RPMI7951 (cell line): ENCODE data around the gene MTG1. TPM values are rescaled to one million over a fixed set of nuclear protein-coding genes. Genes with fewer than 3 reads are reported as not detected.
"Not testable (repeated sequence)": the region's sequence is repeated elsewhere in the genome, so short reads cannot be mapped to it uniquely, and the experiment has no call there.

Experiments used
- DNase-seq: peaks from one replicate; pipeline ENCODE4 v3.0.0-alpha.2; 2012; ENCODE audit warnings: low read depth
- total RNA-seq: library from RNA; depleted of rRNA; stranded (reverse); fragments of >200 nt; shearing (Covaris generic); gene quantifications from 2 replicates; pipeline ENCODE4 v1.2.3, GENCODE V29; 2014

Gene MTG1
- total RNA-seq, 1 experiment from 2014 or later: 16.5 TPM

DNA sequence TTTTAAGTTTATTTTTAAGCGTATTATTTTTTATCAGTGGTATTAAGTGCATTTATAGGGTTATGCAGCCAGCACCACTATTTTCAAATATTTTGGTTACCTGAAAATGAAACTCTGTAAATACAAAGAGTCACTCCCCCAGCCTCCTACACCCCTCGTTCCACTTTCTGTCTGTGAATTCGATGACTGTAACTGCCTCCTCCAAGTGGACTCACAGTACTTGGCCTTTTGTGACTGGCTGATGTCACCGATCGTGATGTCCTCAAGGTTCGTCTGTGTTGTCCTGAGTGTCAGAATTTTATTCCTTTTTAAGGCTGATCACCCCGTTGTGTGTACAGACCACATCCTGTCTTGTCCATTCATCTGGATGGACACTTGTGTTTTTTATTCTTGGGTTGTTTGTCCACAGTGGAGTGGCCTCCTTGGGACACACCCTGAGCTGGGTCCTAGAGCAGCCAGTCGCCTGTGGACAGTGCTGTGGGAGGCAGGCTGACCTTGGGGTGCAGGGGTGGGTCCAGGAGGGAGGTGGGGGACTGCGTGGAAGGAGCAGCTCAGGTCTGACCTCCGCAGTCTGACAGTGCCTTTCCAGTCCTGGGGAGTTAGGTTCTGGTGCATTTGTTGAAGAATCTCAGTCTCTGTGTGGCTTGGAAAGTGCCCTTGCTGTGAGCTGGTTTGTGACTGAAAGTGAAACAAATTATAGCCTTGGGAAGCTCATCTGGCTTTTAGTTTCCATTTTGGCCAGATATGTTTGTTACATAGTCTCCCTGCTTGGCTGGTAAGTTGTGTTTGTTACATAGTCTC is 6.9 kb downstream of the MTG1 start:
- no peak for DNase-seq

- DNase-seq: no peak
Measured at GRCh38 chr10:133401500-133401899, 7.5 kb downstream of the MTG1 start.

DNA sequence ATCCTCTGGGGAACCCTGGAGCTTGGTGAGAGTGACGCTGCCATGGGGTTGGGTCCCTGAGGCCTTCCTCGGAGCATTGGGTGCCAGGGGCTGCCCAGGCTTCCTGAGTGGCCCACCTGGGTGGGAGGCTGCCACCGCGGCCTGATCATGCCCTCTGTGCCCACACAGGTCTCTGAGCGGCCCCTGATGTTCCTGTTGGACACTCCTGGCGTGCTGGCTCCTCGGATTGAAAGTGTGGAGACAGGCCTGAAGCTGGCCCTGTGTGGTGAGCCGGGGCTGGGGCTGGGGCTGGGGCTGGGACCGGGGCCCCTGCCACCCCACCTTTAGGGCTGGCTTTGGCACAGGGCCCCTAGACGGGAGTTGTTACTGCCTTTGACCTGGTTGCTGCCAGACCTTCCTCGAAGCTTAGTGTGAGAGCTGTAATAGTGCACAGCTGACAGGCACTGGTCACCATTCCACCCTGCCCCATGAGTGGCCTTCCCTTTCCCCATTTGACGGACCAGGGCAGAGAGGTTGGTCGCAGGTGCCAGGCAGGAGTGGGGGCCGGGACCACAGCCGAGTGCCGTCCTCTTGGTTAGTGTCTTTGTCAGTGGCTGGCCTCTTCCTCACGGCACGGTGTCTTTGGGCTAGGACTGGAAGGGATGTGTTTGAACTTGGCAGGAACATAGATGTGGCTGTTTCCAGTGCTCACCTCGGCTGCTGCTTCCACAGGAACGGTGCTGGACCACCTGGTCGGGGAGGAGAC is 8.2 kb downstream of the MTG1 start:
- no peak for DNase-seq

- DNase-seq: no peak
Measured at GRCh38 chr10:133403359-133403758, 9.4 kb downstream of the MTG1 start.

- no peak for DNase-seq
Measured at GRCh38 chr10:133403784-133404183, 9.8 kb downstream of the MTG1 start.

GRCh38 chr10:133405272-133405671 is 11.3 kb downstream of the MTG1 start:
- DNase-seq: no peak

GRCh38 chr10:133405844-133406527 is 12.0 kb downstream of the MTG1 start:
- peak; percentile 16 for DNase-seq

DNA sequence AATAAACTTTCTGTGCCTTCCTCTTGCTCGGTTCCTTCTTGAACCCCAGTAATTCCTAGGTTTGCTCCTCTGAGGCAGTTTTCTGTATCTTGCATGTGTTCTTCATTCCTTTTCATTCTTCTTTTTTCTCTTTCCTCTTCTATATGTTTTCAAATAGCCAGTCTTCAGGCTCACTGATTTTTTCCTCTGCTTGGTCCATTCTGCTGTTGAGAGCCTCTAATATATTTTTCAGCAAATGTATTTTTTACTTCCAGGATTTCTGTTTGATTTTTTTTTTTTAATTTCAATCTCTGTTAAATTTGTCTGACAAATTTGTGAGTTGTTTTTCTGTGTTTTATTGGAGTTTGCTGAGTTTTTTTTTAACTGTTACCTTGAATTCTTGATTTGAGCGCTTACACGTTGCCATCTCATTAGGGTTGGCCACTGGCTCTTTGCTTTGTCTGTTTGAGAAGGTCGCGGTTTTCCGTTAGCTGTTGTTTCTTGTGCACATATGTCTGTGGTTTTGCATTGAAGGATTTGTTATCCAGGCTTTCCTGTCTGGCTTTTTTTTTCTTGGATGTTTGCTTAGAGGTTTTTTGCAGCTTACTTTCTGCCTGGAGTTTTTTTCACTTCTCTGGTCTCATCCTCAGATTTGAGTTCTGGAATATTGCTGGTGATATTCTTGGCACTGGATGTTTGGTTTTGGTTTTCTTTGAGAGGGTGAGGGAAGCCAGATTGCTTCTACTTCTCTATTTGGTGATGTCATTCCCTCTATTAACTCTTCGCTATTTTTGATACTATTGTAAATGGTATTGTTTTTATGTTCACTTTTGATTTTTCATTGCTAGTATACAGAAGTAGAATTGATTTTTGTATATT is 17.8 kb downstream of the MTG1 start:
- no peak for DNase-seq

DNA sequence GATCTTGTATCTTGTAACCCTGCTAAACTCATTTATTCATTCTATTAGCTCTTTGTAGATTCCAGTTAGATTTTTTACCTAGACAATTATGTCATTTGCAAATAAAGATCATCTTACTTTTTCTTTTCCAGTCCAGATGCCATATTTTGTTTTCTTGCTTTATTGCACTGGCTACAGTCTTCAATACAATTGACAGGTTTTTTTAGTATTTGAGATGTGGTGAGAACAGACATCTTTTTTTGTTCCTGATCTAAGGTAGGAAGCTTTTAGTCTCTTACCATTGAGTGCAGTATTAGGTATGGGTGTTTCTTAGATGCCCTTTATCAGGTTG is 18.4 kb downstream of the MTG1 start:
- DNase-seq: no peak

GRCh38 chr10:133414401-133414800 is 20.4 kb downstream of the MTG1 start:
- DNase-seq: not testable (repeated sequence)

- DNase-seq: no peak
Measured at GRCh38 chr10:133415752-133416151, 21.8 kb downstream of the MTG1 start.

GRCh38 chr10:133418289-133418993 is 24.5 kb downstream of the MTG1 start:
- DNase-seq: no peak

DNA sequence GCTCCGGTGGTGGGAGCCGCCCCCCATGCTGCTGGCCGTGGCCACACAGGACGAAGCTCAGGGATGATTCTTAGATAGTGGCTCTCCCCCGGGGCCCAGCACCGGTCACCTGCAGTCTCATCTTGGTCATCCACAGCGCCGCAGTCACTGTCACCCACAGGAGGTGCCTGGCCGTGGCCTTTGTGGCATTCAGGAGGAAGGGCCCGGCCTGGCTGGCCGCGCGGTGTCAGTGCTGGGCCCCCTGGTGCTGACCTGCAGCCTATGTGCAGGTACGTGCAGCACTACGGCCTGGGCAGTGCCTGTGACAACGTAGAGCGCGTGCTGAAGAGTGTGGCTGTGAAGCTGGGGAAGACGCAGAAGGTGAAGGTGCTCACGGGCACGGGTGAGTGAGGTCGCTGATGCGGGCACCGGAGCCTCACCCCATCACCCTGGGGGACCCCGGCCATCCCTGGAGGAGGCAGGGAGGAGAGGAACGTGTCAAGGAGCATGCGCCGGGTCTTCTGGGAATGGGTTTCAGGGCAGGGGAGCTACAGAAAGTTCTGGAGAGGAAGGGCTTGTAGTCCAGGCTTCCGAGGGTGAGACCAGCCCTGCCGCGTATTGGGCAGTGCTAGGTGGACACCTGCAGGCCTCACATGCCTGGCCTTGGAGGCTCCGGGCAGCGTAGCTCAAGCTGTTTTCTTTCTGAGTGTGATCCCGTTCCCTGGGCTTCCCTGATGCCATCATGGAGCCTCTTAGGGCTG is 25.4 kb downstream of the MTG1 start:
- DNase-seq: no peak

- no peak for DNase-seq
Measured at GRCh38 chr10:133420028-133420427, 26.1 kb downstream of the MTG1 start.

DNA sequence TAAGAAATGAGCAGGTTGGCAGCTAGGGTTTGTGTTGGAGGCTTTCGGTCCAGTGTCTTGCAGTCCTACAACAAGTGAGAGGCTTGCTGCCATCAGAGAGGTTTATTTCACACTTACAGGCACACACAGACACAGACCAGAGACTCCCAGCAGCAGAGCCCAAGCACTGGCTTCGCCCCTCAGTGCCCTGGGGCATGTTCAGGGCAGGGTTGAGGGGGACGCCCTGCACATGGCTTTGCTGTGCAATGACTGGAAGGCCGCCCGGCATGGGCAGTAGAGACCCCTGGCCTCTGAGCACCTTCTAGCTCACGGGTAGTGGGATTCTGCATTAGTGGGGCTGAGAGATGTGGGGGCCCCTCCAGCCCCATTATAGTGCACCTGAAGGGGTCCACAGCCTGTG is 26.6 kb downstream of the MTG1 start:
- no peak for DNase-seq

DNA sequence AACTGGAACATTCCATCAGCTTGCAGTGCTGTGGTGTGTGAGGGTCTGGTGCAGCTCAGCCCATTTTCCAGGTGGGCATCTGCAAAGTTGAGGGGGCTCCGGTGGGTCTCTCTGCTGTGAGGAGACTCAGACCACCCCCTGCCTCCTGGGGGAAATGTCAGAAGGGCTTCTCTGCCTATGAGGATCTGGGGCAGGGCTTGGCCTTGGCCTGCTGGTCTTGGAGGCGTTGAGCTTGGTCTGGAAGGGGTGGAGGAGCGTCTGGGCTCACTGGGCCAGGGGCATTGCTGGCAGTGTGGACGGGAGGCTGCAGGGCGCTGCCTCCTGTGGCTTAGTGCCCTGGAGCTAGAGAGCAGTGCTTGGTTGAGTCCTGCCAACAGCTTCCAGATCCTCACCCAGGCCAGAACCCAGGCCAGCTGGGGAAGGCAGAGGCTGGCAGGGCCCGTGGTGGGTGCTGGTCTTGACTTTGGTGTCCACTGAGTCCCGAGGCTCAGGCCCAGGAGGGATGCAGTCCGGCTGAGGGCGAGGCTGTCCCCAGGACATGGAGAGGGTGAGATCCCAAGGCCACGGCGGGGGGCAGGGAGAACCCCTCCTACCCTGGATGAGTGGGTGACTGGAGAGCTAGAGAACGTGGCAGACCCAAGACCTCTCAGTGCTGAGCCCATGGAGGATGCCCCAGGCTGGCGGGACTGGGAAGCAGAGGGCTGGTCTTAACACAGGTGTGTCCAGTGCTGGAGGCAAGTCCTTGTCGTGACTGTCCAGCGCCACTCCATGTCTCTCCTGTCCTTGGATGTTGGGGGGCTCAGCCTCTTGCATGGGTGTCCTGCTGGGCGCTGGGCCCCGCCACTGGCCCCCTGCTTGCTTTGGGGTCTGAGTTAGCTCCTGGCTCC is 27.6 kb downstream of the MTG1 start:
- DNase-seq: no peak

DNA sequence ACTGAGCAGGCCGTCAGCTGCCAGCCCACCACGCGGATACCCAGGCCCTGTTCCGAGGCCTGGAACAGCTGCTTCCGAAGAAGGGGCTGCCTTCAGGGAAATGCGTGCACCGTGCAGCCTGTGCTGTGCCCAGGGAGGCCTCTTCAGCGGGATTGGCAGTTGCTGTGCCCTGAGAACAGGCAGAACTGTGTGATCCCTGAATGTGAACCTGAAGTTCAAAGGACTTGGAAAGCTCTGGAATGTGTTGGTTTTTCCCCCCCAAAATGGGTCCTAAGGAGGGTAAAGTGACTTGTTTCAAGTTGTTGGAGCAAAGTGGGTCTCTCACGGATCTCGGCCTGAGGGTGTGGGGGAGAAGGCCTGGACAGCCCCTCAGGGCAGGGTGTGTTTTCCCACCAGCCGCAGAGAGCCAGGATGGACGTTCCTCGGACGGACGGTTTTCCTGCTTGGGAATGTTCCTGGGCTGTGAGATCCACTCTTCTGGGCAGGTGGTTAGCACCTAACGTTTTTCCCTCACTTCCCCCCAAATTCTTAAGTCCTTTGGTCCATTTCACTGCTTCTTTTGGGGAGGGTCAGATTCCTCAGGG is 28.4 kb downstream of the MTG1 start:
- no peak for DNase-seq

DNA sequence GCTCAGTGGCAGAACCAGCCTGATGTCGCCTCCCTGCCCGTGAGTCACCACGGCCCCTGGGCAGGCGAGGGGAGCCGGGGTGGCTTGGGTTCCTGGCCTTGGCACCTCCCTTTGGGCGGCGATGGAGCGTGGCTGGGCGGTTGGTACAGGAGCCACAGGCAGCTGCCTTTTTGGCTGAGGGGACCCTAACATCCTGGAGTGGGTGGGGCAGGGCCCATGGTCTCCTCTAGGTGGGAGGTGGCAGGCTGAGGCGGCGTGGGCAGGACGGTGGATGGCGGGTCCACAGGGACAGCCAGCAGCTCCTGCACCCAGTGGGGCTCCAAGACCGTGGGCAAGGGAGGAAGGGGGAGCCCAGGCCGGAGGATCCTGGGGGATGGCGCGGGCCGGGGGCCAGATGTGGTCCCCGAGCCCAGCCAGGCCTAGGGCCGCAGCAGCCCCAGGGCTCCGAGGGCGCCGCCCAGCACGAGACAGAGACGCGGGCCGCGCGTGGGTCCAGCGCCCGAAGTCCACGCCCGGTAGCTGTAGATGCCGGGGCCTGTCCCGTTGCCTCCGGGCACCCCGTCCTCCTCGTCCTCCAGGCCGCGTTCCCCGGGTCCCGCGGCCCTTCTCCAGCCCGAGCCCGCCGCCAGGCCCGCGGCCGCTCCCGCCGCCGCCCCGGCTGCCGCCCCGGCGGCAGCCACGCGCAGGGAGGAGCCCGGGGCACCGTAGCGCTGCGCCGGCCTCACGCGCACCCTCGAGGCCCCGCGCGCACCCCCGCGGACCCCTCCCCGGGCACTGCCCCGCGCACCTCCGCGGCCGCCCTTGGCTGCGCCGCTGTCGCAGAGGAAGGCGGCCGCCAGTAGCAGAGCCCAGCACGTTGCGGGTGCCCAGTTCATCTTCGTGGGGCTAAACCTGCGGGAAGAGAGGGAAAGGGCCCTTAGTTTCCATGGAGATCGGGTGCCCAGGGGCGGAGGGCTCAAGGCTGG is 29.1 kb downstream of the MTG1 start:
- DNase-seq: no peak
